Measurements from ENCODE around the gene LSR. TPM values are rescaled to one million over a fixed set of nuclear protein-coding genes. Genes with fewer than 3 reads are reported as not detected.
A peak's percentile ranks its signal among the peaks of the same experiment; 100 is the strongest.
"Not testable (repeated sequence)": the region's sequence is repeated elsewhere in the genome, so short reads cannot be mapped to it uniquely, and the experiment has no call there.

LSR gene
- total RNA-seq, 1 donor from 2014 or later = 32.9 TPM

DNA sequence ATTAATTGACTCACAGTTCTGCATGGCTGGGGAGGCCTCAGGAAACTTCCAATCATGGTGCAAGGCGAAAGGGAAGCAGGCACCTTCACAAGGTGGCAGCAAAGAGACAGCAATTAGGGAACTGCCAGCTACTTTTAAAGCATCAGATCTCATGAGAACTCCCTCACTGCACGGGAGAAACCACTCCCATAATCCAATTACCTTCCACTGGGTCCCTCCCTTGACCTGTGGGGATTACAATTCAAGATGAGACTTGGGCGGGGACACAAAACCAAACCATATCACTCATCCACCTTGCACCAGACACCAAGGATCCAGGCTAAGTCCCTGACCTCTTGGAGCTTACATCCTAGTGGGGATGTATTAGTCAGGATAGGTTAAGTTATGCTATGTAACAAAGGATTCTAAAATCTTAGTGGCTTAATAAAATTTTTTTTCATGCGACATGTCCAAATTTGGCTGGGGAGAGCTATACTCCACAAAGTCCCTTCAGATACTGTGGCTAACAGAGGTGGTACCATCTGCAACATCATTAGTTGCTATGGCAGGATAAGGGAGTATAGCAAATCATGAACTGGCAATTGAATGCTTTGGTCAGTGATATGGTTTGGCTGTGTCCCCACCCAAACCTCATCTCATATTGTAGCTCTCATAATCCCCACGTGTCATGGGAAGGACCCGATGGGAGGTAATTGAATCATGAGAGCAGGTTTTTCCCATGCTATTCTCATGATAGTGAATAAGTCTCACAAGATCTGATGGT lies 12.0 kb upstream of the LSR start:
- no peak overlapping the region for H3K4me3 ChIP-seq
- H3K27ac ChIP-seq = no peak overlapping the region
- H3K36me3 ChIP-seq = no peaks in the 10 kb centered on the region
- intact Hi-C loops (cut with DNase I) = no loop called here
- peak; percentile 14 to 40 for DNase-seq (ENCODE audit: extremely low spot score in 2 of 2)
- TF ChIP-seq POLR2A (IDR thresholded peaks at IDR 0.05) (no peak), POLR2AphosphoS5 (IDR thresholded peaks at IDR 0.05; ENCODE audit: insufficient read depth in 1 of 2, low read depth in 1 of 2) (no peak)
- TF ChIP-seq, protein P1, sequence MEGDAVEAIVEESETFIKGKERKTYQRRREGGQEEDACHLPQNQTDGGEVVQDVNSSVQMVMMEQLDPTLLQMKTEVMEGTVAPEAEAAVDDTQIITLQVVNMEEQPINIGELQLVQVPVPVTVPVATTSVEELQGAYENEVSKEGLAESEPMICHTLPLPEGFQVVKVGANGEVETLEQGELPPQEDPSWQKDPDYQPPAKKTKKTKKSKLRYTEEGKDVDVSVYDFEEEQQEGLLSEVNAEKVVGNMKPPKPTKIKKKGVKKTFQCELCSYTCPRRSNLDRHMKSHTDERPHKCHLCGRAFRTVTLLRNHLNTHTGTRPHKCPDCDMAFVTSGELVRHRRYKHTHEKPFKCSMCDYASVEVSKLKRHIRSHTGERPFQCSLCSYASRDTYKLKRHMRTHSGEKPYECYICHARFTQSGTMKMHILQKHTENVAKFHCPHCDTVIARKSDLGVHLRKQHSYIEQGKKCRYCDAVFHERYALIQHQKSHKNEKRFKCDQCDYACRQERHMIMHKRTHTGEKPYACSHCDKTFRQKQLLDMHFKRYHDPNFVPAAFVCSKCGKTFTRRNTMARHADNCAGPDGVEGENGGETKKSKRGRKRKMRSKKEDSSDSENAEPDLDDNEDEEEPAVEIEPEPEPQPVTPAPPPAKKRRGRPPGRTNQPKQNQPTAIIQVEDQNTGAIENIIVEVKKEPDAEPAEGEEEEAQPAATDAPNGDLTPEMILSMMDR (IDR thresholded peaks at IDR 0.05) = no peak
- no peaks in the 10 kb centered on the region for H3K9me3 ChIP-seq
- H3K27me3 ChIP-seq = no peaks in the 10 kb centered on the region
- H3K4me1 ChIP-seq = no peaks in the 10 kb centered on the region

DNA sequence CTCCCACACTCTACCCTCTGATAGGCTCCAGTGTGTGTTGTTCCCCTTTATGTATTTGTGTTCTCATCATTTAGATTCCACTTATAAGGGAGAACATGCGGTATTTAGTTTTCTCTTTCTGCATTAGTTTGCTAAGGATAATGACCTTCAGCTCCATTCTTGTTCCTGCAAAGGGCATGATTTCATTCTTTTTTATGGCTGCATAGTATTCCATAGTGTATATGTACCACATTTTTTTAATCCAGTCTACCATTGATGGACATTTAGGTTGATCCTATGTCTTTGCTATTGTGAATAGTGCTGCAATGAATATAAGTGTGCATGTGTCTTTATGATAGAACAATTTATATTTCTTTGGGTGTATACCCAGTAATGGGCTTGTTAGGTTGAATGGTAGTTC lies 9.2 kb upstream of the LSR start:
- not testable (repeated sequence) for H3K27ac ChIP-seq, H3K9me3 ChIP-seq, H3K4me1 ChIP-seq

DNA sequence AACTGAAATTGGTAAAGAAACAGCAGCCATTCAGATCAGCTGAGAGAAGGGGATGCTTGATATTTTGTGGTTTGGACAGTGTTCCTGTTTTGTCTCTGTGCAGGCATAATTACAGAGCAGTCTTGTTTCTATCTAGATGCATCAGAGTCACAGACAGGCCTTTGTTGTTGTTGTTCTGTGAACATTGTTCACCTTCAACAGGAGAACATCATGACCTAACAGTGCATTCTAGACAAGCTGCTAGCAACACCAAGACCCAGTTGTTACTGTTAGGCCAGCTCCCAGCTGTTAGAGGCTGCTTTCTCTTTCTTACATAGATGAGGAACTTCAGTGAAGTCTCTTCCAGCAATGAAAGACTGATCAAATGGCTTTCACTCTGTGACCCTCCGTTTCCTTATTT lies 8.5 kb upstream of the LSR start:
- Histone ChIP-seq H3K27ac (no peak overlapping the region), H3K27me3 (no peaks in the 10 kb centered on the region), H3K4me3 (no peak overlapping the region), H3K4me1 (no peaks in the 10 kb centered on the region), H3K36me3 (no peaks in the 10 kb centered on the region), H3K9me3 (no peaks in the 10 kb centered on the region)
- DNase-seq (ENCODE audit: extremely low spot score in 2 of 2) = peak in 1 of 2 donors; percentile 14
- intact Hi-C loops (cut with DNase I) = no loop called here
- TF ChIP-seq POLR2AphosphoS5 (IDR thresholded peaks at IDR 0.05; ENCODE audit: insufficient read depth in 1 of 2, low read depth in 1 of 2) = no peak
- no peak for TF ChIP-seq POLR2A (IDR thresholded peaks at IDR 0.05)
- TF ChIP-seq, protein P1 (IDR thresholded peaks at IDR 0.05) = no peak

More for the DNA sequence above, 9.2 kb upstream of the LSR start:
- H3K4me3 ChIP-seq; H3K36me3 ChIP-seq; DNase-seq (ENCODE audit: extremely low spot score in 2 of 2); H3K27me3 ChIP-seq; intact Hi-C loops (cut with DNase I): not testable (repeated sequence)

DNA sequence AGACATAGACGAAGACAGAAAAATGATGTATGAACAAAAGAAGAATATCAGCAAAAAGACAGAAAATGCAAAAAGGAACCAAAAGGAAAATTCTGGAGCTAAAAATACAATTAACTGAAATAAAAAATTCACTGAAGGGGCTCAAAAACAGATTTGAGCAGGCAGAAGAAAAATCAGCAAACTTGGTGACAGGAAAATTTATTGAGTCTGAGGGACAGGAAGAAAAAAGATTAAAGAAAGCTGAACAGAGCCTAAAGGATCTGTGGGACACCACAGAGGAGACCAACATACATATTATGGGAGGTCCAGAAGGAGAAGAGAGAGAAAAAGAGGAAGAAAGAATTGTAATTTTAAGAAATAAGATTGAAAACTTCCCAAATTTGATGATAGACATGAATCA lies 7.4 kb upstream of the LSR start:
- no peaks in the 10 kb centered on the region for H3K36me3 ChIP-seq
- no peaks in the 10 kb centered on the region for H3K27me3 ChIP-seq
- H3K27ac ChIP-seq = no peak overlapping the region
- no peak overlapping the region for H3K4me3 ChIP-seq
- H3K9me3 ChIP-seq = no peaks in the 10 kb centered on the region
- TF ChIP-seq POLR2A (IDR thresholded peaks at IDR 0.05) = no peak
- no peak for TF ChIP-seq POLR2AphosphoS5 (IDR thresholded peaks at IDR 0.05; ENCODE audit: insufficient read depth in 1 of 2, low read depth in 1 of 2)
- TF ChIP-seq, protein P1 (IDR thresholded peaks at IDR 0.05) = no peak
- intact Hi-C loops (cut with DNase I) = no loop called here
- DNase-seq (ENCODE audit: extremely low spot score in 2 of 2) = no peak
- H3K4me1 ChIP-seq = no peaks in the 10 kb centered on the region

DNA sequence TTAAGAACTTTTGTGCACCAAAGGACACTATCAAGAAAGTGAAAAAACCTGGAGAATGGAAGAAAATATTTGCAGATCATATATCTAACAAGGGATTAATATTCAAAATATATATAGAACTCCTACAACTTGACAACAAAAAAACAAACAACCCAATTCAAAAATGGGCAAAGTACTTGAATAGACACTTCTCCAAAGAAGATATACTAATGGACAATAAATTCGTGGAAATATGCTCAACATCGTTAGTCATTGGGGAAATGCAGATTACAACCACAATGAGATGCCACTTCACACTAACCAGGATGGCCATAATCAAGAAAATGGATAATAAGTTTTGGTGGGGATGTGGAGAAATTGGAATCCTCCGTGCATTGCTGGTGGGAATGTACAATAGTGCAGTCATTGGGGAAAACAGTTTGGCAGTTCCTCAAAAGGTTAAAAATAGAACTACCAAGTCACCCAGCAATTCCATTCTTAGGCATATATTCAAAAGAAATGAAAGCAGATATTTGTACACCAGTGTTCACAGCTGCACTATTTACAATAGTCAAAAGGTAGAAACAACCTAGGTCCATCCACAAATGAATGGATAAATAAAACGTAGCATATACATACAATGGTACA lies 2.2 kb upstream of the LSR start:
- H3K36me3 ChIP-seq = no peaks in the 10 kb centered on the region
- no peak overlapping the region for H3K4me3 ChIP-seq
- DNase-seq (ENCODE audit: extremely low spot score in 2 of 2) = peak in 1 of 2 donors; percentile 34
- intact Hi-C loops (cut with DNase I) = no loop called here
- H3K9me3 ChIP-seq = no peaks in the 10 kb centered on the region
- no peak overlapping the region for H3K27ac ChIP-seq
- H3K27me3 ChIP-seq = no peaks in the 10 kb centered on the region
- H3K4me1 ChIP-seq = peaks cover 31% of the 10 kb centered on the region
- no peak for TF ChIP-seq POLR2A (IDR thresholded peaks at IDR 0.05)
- no peak for TF ChIP-seq POLR2AphosphoS5 (IDR thresholded peaks at IDR 0.05; ENCODE audit: insufficient read depth in 1 of 2, low read depth in 1 of 2)
- TF ChIP-seq, protein P1 (IDR thresholded peaks at IDR 0.05) = no peak
